H1 (cell line): ENCODE results near the gene SNX25. TPM values are rescaled to one million over a fixed set of nuclear protein-coding genes. Genes with fewer than 3 reads are reported as not detected.

Experiments used
- BACH1 ChIP-seq: IDR thresholded peaks from 2 replicates; pipeline ENCODE4 v1.6.1; 2012; ENCODE audit warnings: low read length, improper control_type of control experiment
- CTBP2 ChIP-seq: IDR thresholded peaks from 2 replicates; pipeline ENCODE4 v1.7.0; 2011; ENCODE audit warnings: borderline replicate concordance, mild to moderate bottlenecking, moderate library complexity, mixed read lengths, low read length; ENCODE audit not compliant: insufficient read depth, insufficient read length
- GABPA ChIP-seq: IDR thresholded peaks from 2 replicates; pipeline ENCODE4 v1.6.1; 2011; ENCODE audit warnings: mild to moderate bottlenecking, low read length, moderate library complexity, borderline replicate concordance; ENCODE audit not compliant: insufficient read depth
- polyA plus RNA-seq, 7 experiments: library from polyadenylated mRNA; depleted of rRNA in 3 of 7; stranded (reverse) in 5 of 7; unstranded in 2 of 7; fragments of >200 nt in 5 of 7; fragments of 200-250 nt in 2 of 7; gene quantifications; 1 replicate in 5 of 7; 2 replicates in 1 of 7; 4 replicates in 1 of 7; pipeline versions ENCODE4 v1.2.1 to v1.2.3, GENCODE V29; 2011 to 2013; ENCODE audit warnings: missing spikeins in 2 of 7, mixed read lengths in 2 of 7
- total RNA-seq: library from RNA; stranded (reverse); fragmentation: NEBNext Ultra II Directional; extraction: Animal tissue kit (Norgen Biotek cat#: 25700); gene quantifications from 2 replicates; pipeline ENCODE4 v1.2.1, GENCODE V29; 2021

SNX25 gene
- total and polyA plus RNA-seq, 2 of the 8 experiments (the other 6 are each of a cell fraction or from before 2014, with no cell fraction given), result 5.4 to 19.9 TPM

DNA sequence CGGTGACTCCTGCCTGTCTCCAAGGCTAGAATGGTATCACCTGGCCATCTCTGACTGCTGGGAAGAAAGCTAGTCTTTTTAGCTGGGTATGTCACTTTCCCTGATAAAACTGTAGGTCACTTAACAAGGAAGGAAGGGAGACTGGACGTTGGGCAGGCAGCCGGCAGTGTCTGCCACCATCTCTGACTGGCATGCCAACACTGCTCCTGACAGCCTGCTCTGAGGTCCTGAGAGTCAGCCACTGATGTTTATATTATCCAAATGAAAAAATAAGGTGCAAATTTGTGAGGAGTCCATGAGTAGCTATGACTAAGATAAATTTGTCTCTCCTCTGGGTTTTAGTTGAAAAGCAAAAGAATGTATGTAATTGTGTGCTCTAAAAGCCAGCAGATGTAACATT, 77.2 kb downstream of the SNX25 start (continued):
- no peak for TF ChIP-seq CTBP2
- no peak for TF ChIP-seq GABPA
- no peak for TF ChIP-seq BACH1
